ENCODE measurements around the gene CCNG2. TPM values are rescaled to one million over a fixed set of nuclear protein-coding genes. Genes with fewer than 3 reads are reported as not detected.
A peak's percentile ranks its signal among the peaks of the same experiment; 100 is the strongest.

CCNG2 gene
- total RNA-seq, 4 donors from 2014 or later = 7.7 to 12.6 (median 9.7) TPM

DNA sequence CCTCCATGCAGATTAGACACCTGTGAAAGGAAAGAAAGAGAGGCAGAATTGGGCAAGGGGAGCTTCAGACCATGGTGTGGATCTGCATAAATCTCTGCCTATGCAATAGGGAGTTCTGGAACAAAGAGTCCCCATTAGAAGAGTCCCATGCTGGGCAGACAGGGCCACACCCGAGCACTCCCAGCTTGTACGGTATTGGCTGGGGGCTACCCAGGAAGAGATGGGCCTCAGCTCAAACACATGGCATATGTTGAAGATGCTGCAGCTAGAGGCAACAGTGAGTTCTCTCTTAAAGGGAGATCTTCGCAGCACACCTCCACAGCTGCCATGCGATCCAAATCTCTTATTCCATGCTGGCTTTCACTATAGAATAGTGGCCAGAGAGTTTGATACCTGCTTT is 24.7 kb downstream of the CCNG2 start:
- ATAC-seq (no peak), DNase-seq (no peak)
- TF ChIP-seq POLR2A (IDR thresholded peaks at IDR 0.05) = no peak
- TF ChIP-seq, protein P1, sequence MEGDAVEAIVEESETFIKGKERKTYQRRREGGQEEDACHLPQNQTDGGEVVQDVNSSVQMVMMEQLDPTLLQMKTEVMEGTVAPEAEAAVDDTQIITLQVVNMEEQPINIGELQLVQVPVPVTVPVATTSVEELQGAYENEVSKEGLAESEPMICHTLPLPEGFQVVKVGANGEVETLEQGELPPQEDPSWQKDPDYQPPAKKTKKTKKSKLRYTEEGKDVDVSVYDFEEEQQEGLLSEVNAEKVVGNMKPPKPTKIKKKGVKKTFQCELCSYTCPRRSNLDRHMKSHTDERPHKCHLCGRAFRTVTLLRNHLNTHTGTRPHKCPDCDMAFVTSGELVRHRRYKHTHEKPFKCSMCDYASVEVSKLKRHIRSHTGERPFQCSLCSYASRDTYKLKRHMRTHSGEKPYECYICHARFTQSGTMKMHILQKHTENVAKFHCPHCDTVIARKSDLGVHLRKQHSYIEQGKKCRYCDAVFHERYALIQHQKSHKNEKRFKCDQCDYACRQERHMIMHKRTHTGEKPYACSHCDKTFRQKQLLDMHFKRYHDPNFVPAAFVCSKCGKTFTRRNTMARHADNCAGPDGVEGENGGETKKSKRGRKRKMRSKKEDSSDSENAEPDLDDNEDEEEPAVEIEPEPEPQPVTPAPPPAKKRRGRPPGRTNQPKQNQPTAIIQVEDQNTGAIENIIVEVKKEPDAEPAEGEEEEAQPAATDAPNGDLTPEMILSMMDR (IDR thresholded peaks at IDR 0.05 in 4 of 5, conservative IDR thresholded peaks at IDR 0.05 in 1 of 5) = no peak
- in situ Hi-C loops (cut with MboI; ENCODE audit: low sequenced_read_pairs in 4 of 4) = no loop called here
- H3K27me3 ChIP-seq = peaks cover 0 to 8% (median 2%) of the 10 kb centered on the region in 3 donors
- no peaks in the 10 kb centered on the region for H3K4me1 ChIP-seq
- no peaks in the 10 kb centered on the region for H3K36me3 ChIP-seq
- no peak overlapping the region for H3K27ac ChIP-seq
- intact Hi-C loops (cut with DNase I; ENCODE audit: low total_unique reads) = no loop called here
- H3K9me3 ChIP-seq = no peaks in the 10 kb centered on the region
- no peak overlapping the region for H3K4me3 ChIP-seq

DNA sequence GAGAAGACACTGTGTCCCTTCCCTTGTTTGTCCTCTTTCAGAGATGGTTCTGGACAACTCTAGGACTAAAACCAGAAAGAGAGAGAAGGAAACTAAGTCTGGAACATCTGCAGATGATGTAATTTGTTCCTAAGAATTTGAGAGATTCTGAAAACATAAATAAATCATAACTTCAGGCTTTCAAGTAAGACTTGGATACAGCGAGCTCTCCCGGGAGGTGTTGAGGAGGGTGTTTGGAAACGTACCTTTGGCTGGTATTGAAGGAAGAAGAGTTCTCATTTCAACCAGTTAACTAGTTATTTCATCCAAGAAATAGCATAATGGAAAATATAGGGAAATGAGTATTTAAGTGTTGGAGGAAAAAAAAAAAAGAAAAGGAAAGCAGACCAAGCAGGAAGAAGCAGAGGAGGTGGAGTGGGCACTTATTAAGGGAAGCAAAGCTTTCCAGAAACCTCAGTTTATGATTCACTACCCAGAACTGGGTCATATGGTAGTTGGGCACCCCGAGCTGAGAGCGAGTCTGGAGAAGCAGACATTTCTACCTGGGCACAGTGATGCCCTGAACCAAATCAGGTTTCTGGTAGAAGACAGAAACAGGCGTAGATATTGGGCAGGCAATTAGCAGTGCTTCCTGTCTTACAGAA is 26.9 kb downstream of the CCNG2 start:
- H3K27me3 ChIP-seq = no peaks in the 10 kb centered on the region
- TF ChIP-seq, protein P1 (IDR thresholded peaks at IDR 0.05 in 4 of 5, conservative IDR thresholded peaks at IDR 0.05 in 1 of 5) = no peak
- TF ChIP-seq POLR2A (IDR thresholded peaks at IDR 0.05) = no peak
- H3K36me3 ChIP-seq = no peaks in the 10 kb centered on the region
- H3K9me3 ChIP-seq = no peaks in the 10 kb centered on the region
- intact Hi-C loops (cut with DNase I; ENCODE audit: low total_unique reads) = no loop called here
- DNase-seq (peak in 1 of 2 donors; percentile 31), ATAC-seq (peak; percentile 44 to 69)
- no peak overlapping the region for H3K4me3 ChIP-seq
- H3K4me1 ChIP-seq = peaks cover 0 to 4% of the 10 kb centered on the region in 2 donors
- peak overlapping the region in 3 of 4 donors; percentile 6 to 59 (median 26) for H3K27ac ChIP-seq
- in situ Hi-C loops (cut with MboI; ENCODE audit: low sequenced_read_pairs in 4 of 4) = no loop called here

DNA sequence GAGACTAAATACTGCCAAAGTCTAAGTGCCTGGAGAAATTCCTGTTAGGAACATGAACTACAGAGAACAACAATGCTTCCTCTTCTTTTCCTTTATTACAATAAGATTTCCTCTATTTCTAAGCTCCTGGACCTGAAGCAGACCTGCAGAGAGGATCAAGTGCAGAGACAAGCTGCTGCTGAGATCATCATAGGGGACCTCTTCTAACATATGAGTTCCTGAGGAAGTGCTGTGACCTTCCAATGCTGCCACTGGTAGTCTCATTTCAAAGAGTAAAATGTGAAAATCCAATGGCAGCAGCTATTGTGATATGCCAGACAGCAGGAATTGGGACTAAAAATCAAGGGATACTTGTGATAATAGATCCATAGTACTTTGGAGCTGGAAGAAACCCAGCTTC is 28.0 kb downstream of the CCNG2 start:
- intact Hi-C loops (cut with DNase I; ENCODE audit: low total_unique reads) = no loop called here
- in situ Hi-C loops (cut with MboI; ENCODE audit: low sequenced_read_pairs in 4 of 4) = no loop called here

GRCh38 chr4:77185686-77186085 is 28.7 kb downstream of the CCNG2 start:
- DNase-seq (no peak), ATAC-seq (no peak)
- intact Hi-C loops (cut with DNase I; ENCODE audit: low total_unique reads) (no loop called here), in situ Hi-C loops (cut with MboI; ENCODE audit: low sequenced_read_pairs in 4 of 4) (no loop called here)
- H3K9me3 ChIP-seq = no peaks in the 10 kb centered on the region
- no peaks in the 10 kb centered on the region for H3K36me3 ChIP-seq
- no peaks in the 10 kb centered on the region for H3K27me3 ChIP-seq
- H3K27ac ChIP-seq = no peak overlapping the region
- no peak overlapping the region for H3K4me3 ChIP-seq
- H3K4me1 ChIP-seq = peaks cover 0 to 5% of the 10 kb centered on the region in 2 donors
- TF ChIP-seq POLR2A (IDR thresholded peaks at IDR 0.05) = no peak
- TF ChIP-seq, protein P1 (IDR thresholded peaks at IDR 0.05 in 4 of 5, conservative IDR thresholded peaks at IDR 0.05 in 1 of 5) = no peak

More for the DNA sequence above, 28.0 kb downstream of the CCNG2 start:
- TF ChIP-seq POLR2A (IDR thresholded peaks at IDR 0.05) = no peak
- no peaks in the 10 kb centered on the region for H3K9me3 ChIP-seq
- ATAC-seq = no peak
- no peaks in the 10 kb centered on the region for H3K36me3 ChIP-seq
- no peak overlapping the region for H3K27ac ChIP-seq
- no peak for DNase-seq
- H3K4me3 ChIP-seq = no peak overlapping the region
- peaks cover 0 to 5% of the 10 kb centered on the region in 2 donors for H3K4me1 ChIP-seq
- H3K27me3 ChIP-seq = no peaks in the 10 kb centered on the region

DNA sequence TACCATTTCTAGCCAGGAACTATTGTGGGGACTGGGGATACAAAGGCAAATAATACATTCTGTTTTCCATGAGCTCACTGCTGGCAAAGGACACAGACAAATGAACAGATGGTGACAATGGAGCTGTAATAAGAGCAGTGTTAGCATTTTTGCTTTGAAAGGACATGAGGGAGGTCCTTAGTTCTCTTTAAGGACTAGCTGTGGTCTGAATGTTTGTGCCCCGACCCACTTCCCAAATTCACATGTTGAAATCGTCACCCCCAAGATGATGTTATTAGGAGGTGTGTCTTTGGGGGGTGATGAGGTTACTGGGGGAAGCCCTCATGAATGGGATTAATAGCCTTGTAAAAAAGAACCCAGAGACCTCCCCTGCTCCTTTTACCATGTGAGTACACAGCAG is 30.3 kb downstream of the CCNG2 start:
- H3K27me3 ChIP-seq = no peaks in the 10 kb centered on the region
- in situ Hi-C loops (cut with MboI; ENCODE audit: low sequenced_read_pairs in 4 of 4) (no loop called here), intact Hi-C loops (cut with DNase I; ENCODE audit: low total_unique reads) (no loop called here)
- no peak overlapping the region for H3K27ac ChIP-seq
- TF ChIP-seq POLR2A (IDR thresholded peaks at IDR 0.05) = no peak
- TF ChIP-seq, protein P1 (IDR thresholded peaks at IDR 0.05 in 4 of 5, conservative IDR thresholded peaks at IDR 0.05 in 1 of 5) = no peak
- ATAC-seq (no peak), DNase-seq (no peak)
- no peak overlapping the region for H3K4me3 ChIP-seq
- H3K9me3 ChIP-seq = no peaks in the 10 kb centered on the region
- H3K36me3 ChIP-seq = no peaks in the 10 kb centered on the region
- H3K4me1 ChIP-seq = peaks cover 0 to 5% of the 10 kb centered on the region in 2 donors

Data from gastrocnemius medialis (tissue), 4 donors.